Activated T-helper 2 cell treated with anti-CD3 and anti-CD28 coated beads, Interferon-gamma antibody, Interleukin-2, Interleukin-4, amounts not matched to agents 10 μg/mL and 5 μg/mL and 100 μg/mL, durations not matched to agents 14 hours and 24 hours and 36 hours (primary cell): Measurements from ENCODE around the gene MNAT1. TPM values are rescaled to one million over a fixed set of nuclear protein-coding genes. Genes with fewer than 3 reads are reported as not detected.
A peak's percentile ranks its signal among the peaks of the same experiment; 100 is the strongest.
"Not testable (repeated sequence)": the region's sequence is repeated elsewhere in the genome, so short reads cannot be mapped to it uniquely, and the experiment has no call there.

Source experiments
- DNase-seq: peaks from one replicate; pipeline ENCODE4 v3.0.0; 2021; ENCODE audit warnings: low spot score
- H3K27ac Mint-ChIP-seq: one replicate; pipeline ENCODE4 v1.8.0; 2021; ENCODE audit warnings: mixed read lengths
- H3K27me3 Mint-ChIP-seq: one replicate; pipeline ENCODE4 v1.8.0; 2021; ENCODE audit warnings: low read depth, mixed read lengths
- H3K36me3 Mint-ChIP-seq: one replicate; pipeline ENCODE4 v1.8.0; 2021; ENCODE audit warnings: low read depth, mixed read lengths
- H3K4me1 Mint-ChIP-seq: one replicate; pipeline ENCODE4 v1.8.0; 2021; ENCODE audit warnings: low read depth, mixed read lengths
- H3K4me3 Mint-ChIP-seq: one replicate; pipeline ENCODE4 v1.8.0; 2021; ENCODE audit warnings: low read depth, mild to moderate bottlenecking, moderate library complexity, mixed read lengths
- H3K9me3 Mint-ChIP-seq: one replicate; pipeline ENCODE4 v1.8.0; 2021; ENCODE audit warnings: mixed read lengths
- intact Hi-C: fragments of 100-400 bp; cut with micrococcal nuclease; formaldehyde crosslinking; loops from one replicate; pipeline ENCODE4 v1.15.1; 2023
- total RNA-seq: library from RNA; stranded (reverse); gene quantifications from 2 replicates; pipeline ENCODE4 v1.2.3, GENCODE V29; 2022

The MNAT1 gene
- total RNA-seq, 1 donor from 2014 or later = 57.5 TPM

GRCh38 chr14:60756847-60757246 lies 22.3 kb downstream of the MNAT1 start:
- peaks cover 77% of the 10 kb centered on the region for H3K4me1 Mint-ChIP-seq
- intact Hi-C loops = loop anchor here (10.0 kb wide), 2 partner anchors 418 to 422 kb away; no protein-coding TSS in a partner anchor
- no peaks in the 10 kb centered on the region for H3K9me3 Mint-ChIP-seq

GRCh38 chr14:60757567-60758002 lies 23.0 kb downstream of the MNAT1 start:
- Mint-ChIP-seq H3K36me3 (peaks cover 8% of the 10 kb centered on the region), H3K27me3 (peaks cover 4% of the 10 kb centered on the region), H3K27ac (no peak overlapping the region), H3K4me1 (peaks cover 72% of the 10 kb centered on the region), H3K4me3 (no peak overlapping the region), H3K9me3 (no peaks in the 10 kb centered on the region)
- intact Hi-C loops = loop anchor here (10.0 kb wide), 2 partner anchors 417 to 423 kb away; no protein-coding TSS in a partner anchor
- no peak for DNase-seq

More at GRCh38 chr14:60756847-60757246, 22.3 kb downstream of the MNAT1 start:
- Mint-ChIP-seq H3K4me3 (no peak overlapping the region), H3K36me3 (peaks cover 4% of the 10 kb centered on the region), H3K27me3 (peaks cover 4% of the 10 kb centered on the region), H3K27ac (no peak overlapping the region)
- DNase-seq = no peak

GRCh38 chr14:60758885-60759284 lies 24.3 kb downstream of the MNAT1 start:
- H3K4me1 Mint-ChIP-seq = peaks cover 62% of the 10 kb centered on the region
- no peaks in the 10 kb centered on the region for H3K9me3 Mint-ChIP-seq
- DNase-seq = no peak
- intact Hi-C loops = loop anchor here (10.0 kb wide), 2 partner anchors 416 to 424 kb away; no protein-coding TSS in a partner anchor
- peaks cover 8% of the 10 kb centered on the region for H3K36me3 Mint-ChIP-seq
- no peak overlapping the region for H3K27ac Mint-ChIP-seq
- H3K4me3 Mint-ChIP-seq = peak overlapping the region; percentile 49
- peaks cover 4% of the 10 kb centered on the region for H3K27me3 Mint-ChIP-seq

GRCh38 chr14:60760209-60760608 lies 25.6 kb downstream of the MNAT1 start:
- no peak overlapping the region for H3K27ac Mint-ChIP-seq
- H3K4me1 Mint-ChIP-seq = peaks cover 51% of the 10 kb centered on the region
- no peaks in the 10 kb centered on the region for H3K9me3 Mint-ChIP-seq
- H3K36me3 Mint-ChIP-seq = peaks cover 8% of the 10 kb centered on the region
- H3K27me3 Mint-ChIP-seq = peaks cover 4% of the 10 kb centered on the region
- intact Hi-C loops = no loop called here
- H3K4me3 Mint-ChIP-seq = no peak overlapping the region
- no peak for DNase-seq

GRCh38 chr14:60760644-60761364 lies 26.2 kb downstream of the MNAT1 start:
- intact Hi-C loops = no loop called here
- peaks cover 46% of the 10 kb centered on the region for H3K4me1 Mint-ChIP-seq
- H3K27ac Mint-ChIP-seq = no peak overlapping the region
- no peak overlapping the region for H3K4me3 Mint-ChIP-seq
- peaks cover 8% of the 10 kb centered on the region for H3K36me3 Mint-ChIP-seq
- DNase-seq = no peak
- H3K27me3 Mint-ChIP-seq = peaks cover 4% of the 10 kb centered on the region
- H3K9me3 Mint-ChIP-seq = no peaks in the 10 kb centered on the region

GRCh38 chr14:60768602-60769001 lies 34.0 kb downstream of the MNAT1 start:
- H3K27me3 Mint-ChIP-seq = no peaks in the 10 kb centered on the region
- H3K4me1 Mint-ChIP-seq = peaks cover 12% of the 10 kb centered on the region
- no peaks in the 10 kb centered on the region for H3K9me3 Mint-ChIP-seq
- intact Hi-C loops = no loop called here
- H3K27ac Mint-ChIP-seq = no peak overlapping the region
- H3K4me3 Mint-ChIP-seq = no peak overlapping the region
- DNase-seq = no peak
- H3K36me3 Mint-ChIP-seq = peaks cover 3% of the 10 kb centered on the region

- Mint-ChIP-seq H3K9me3 (no peaks in the 10 kb centered on the region), H3K27me3 (no peaks in the 10 kb centered on the region), H3K27ac (no peak overlapping the region), H3K4me3 (no peak overlapping the region), H3K36me3 (peaks cover 3% of the 10 kb centered on the region), H3K4me1 (peaks cover 12% of the 10 kb centered on the region)
- DNase-seq = no peak
- intact Hi-C loops = no loop called here
These were observed 36.6 kb downstream of the MNAT1 start for GRCh38 chr14:60771117-60771516.

GRCh38 chr14:60773558-60773957 lies 39.0 kb downstream of the MNAT1 start:
- H3K9me3 Mint-ChIP-seq = no peaks in the 10 kb centered on the region
- intact Hi-C loops = no loop called here
- no peak for DNase-seq
- no peaks in the 10 kb centered on the region for H3K27me3 Mint-ChIP-seq
- no peak overlapping the region for H3K4me3 Mint-ChIP-seq
- no peak overlapping the region for H3K27ac Mint-ChIP-seq
- H3K36me3 Mint-ChIP-seq = peaks cover 3% of the 10 kb centered on the region
- peaks cover 12% of the 10 kb centered on the region for H3K4me1 Mint-ChIP-seq

GRCh38 chr14:60775296-60775695 lies 40.7 kb downstream of the MNAT1 start:
- peaks cover 5% of the 10 kb centered on the region for H3K36me3 Mint-ChIP-seq
- H3K27me3 Mint-ChIP-seq = no peaks in the 10 kb centered on the region
- H3K27ac Mint-ChIP-seq = no peak overlapping the region
- H3K4me1 Mint-ChIP-seq = peaks cover 17% of the 10 kb centered on the region
- intact Hi-C loops = no loop called here
- DNase-seq = no peak
- H3K4me3 Mint-ChIP-seq = no peak overlapping the region
- no peaks in the 10 kb centered on the region for H3K9me3 Mint-ChIP-seq

- peaks cover 5% of the 10 kb centered on the region for H3K36me3 Mint-ChIP-seq
- no peaks in the 10 kb centered on the region for H3K27me3 Mint-ChIP-seq
- intact Hi-C loops = no loop called here
These were observed 43.5 kb downstream of the MNAT1 start for GRCh38 chr14:60777856-60778578.

GRCh38 chr14:60779745-60780514 lies 45.4 kb downstream of the MNAT1 start:
- H3K4me1 Mint-ChIP-seq = peaks cover 21% of the 10 kb centered on the region
- not testable (repeated sequence) for DNase-seq, H3K36me3 Mint-ChIP-seq, H3K9me3 Mint-ChIP-seq, H3K4me3 Mint-ChIP-seq, H3K27me3 Mint-ChIP-seq
- intact Hi-C loops = loop anchor here (1.0 to 10.0 kb wide), 4 partner anchors 27 to 166 kb away; no protein-coding TSS in a partner anchor
- peak overlapping the region; percentile 70 for H3K27ac Mint-ChIP-seq

More at GRCh38 chr14:60777856-60778578, 43.5 kb downstream of the MNAT1 start:
- Mint-ChIP-seq H3K4me3 (no peak overlapping the region), H3K9me3 (no peaks in the 10 kb centered on the region), H3K27ac (no peak overlapping the region), H3K4me1 (peaks cover 21% of the 10 kb centered on the region)
- DNase-seq = no peak

- peaks cover 21% of the 10 kb centered on the region for H3K4me1 Mint-ChIP-seq
- not testable (repeated sequence) for H3K9me3 Mint-ChIP-seq, H3K27me3 Mint-ChIP-seq, DNase-seq, H3K36me3 Mint-ChIP-seq, H3K4me3 Mint-ChIP-seq
- intact Hi-C loops = loop anchor here (1.0 to 10.0 kb wide), 4 partner anchors 27 to 166 kb away; no protein-coding TSS in a partner anchor
- H3K27ac Mint-ChIP-seq = peak overlapping the region; percentile 70
These were observed 46.0 kb downstream of the MNAT1 start for GRCh38 chr14:60780558-60780957.
